Left colon (tissue), 2 donors: ENCODE data around the gene ARSJ. TPM values are rescaled to one million over a fixed set of nuclear protein-coding genes. Genes with fewer than 3 reads are reported as not detected.

ENCODE experiments used
- ATAC-seq: fragments of 200-7000 bp; cut with Tn5 transposase; one replicate; pipeline ENCODE4 v1.9.1; 2020; ENCODE audit warnings: mild to moderate bottlenecking, moderate library complexity
- DNase-seq, 2 donors: peaks; one replicate each; pipeline ENCODE4 v3.0.0-alpha.2; 2020
- intact Hi-C, 2 donors: fragments of 100-400 bp; cut with DNase I in 1 of 2; cut with micrococcal nuclease in 1 of 2; formaldehyde crosslinking; loops; one replicate each; pipeline versions ENCODE4 v1.11.2 to v1.14.0; 2022; cut with DNase I, micrococcal nuclease
- total RNA-seq, 2 donors: library from RNA; stranded (reverse); fragmentation: NEBNext Ultra II Directional; extraction: Animal tissue kit (Norgen Biotek cat#: 25700); gene quantifications; one replicate each; pipeline ENCODE4 v1.2.1, GENCODE V29; 2021
- donor health status: DM: no; HTN: no; CAD: no.
- donor health status: DM: yes; HTN: yes; CAD: no.

The ARSJ gene
- total RNA-seq, 2 donors from 2014 or later: 9.3 to 10.6 TPM

DNA sequence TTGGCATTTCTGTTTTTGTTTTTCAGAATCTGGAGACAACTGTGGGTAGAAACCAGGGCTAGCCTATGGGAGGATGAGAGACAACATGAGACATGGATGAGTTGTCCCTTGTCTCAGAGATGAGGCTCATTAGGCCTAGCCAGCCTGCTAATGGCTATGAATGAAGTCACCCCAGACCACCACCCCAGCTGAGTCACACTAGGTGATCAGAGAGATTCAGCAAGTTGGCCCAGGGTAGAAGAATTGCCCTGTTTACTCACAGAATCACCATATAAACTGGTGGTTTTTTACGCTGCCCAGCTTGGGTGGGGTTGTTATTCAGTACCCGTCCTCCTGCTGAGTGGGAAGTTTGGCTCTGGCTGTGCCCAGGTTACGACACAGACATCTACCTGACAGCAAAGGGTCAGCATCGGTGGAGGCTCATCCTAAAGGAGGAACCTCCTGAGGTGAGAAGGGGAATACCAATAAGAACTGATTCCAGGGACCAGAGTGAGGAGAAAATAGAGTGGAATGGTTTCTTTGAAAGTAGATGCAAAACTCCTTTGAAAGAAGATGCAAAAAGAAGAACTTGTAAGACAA is 17.2 kb upstream of the ARSJ start:
- no peak for DNase-seq
- intact Hi-C loops: no loop called here
- no peak for ATAC-seq

DNA sequence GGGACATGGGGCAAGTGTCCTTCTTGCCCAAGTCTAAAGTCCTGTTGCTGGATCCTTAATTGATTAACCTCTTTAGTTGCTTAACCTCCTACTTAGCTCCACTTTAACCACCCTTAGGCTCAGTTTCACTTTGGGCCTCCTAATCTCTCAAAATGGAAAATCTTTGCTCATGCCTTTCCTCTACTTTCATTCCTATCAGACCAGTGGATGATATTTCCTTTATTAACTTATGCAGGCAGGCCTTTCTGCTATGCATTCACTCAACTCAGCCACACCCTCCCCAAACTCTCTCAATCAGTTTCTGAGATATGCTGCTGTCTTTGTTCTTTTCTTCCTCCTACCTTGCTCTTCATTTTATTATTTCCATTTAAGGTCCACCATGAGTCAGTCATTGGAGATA is 14.4 kb upstream of the ARSJ start:
- no peak for ATAC-seq
- no peak for DNase-seq
- intact Hi-C loops: no loop called here

- intact Hi-C loops: no loop called here
- ATAC-seq (no peak), DNase-seq (no peak)
Measured at GRCh38 chr4:113990886-113991285, 11.4 kb upstream of the ARSJ start.

DNA sequence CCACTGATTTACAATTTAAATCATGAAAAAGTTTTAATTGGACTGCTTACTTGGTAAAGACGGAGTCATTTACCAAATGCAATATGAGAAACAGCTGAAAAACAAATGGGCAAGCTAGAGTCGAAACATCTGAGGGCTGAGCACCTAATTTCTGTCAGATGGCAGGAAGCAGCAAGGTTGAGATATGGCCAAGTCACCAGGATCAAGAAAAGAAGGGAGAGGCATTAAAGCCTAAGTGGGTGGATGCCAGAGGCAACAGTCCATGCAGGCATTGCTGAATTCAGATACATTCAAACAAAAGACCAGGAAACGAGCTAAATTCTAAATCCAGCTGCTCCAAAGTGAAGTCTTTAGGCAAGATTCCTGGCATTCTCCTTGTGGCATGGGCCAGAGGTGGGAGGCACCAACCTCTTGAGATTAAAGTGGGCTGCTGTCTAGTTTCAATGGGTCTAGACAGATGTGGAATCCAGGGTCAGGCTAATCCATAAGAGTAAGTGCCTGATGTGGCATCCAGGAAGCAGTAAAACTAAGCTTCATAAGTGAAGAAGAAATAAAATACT is 8.0 kb upstream of the ARSJ start:
- DNase-seq (no peak), ATAC-seq (no peak)
- intact Hi-C loops: no loop called here

DNA sequence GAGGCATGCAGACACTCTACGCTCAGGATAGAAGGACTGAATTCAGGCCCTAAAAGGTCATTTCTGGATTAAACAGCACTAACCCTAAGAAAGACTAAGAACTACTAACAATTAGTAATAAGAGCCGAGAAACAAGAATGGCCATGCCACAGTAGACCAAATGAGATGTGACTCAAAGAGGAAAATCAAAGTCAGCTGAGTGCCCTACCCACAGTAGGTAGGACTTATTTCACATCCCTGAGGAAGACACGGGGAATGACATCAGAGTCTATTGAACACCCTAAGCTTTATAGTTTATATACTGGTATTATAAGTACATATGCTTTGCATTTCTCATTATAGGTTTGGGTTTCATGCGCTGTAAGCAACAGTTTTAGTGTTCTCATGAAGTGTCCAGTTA is 2.7 kb upstream of the ARSJ start:
- intact Hi-C loops: no loop called here
- ATAC-seq (no peak), DNase-seq (no peak)

DNA sequence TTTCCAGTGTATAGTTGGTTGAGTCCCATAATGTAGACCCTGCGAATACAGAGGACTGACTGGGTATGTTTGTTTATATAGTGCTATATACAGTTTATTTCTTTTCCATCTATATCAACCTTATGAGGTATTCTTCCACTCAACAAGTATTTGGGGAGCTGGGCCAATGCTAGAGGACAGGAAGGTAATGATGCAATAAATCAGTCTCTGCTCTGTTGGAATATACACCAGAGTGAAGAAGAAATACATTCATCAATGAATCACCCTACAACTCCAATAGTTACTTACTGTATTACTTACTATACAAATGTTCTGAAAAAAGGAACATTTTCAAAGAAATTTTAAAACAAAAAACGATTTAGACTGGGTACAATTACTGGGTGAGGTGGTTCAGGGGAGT is 2.1 kb upstream of the ARSJ start:
- ATAC-seq: no peak
- DNase-seq: no peak
- intact Hi-C loops: no loop called here

DNA sequence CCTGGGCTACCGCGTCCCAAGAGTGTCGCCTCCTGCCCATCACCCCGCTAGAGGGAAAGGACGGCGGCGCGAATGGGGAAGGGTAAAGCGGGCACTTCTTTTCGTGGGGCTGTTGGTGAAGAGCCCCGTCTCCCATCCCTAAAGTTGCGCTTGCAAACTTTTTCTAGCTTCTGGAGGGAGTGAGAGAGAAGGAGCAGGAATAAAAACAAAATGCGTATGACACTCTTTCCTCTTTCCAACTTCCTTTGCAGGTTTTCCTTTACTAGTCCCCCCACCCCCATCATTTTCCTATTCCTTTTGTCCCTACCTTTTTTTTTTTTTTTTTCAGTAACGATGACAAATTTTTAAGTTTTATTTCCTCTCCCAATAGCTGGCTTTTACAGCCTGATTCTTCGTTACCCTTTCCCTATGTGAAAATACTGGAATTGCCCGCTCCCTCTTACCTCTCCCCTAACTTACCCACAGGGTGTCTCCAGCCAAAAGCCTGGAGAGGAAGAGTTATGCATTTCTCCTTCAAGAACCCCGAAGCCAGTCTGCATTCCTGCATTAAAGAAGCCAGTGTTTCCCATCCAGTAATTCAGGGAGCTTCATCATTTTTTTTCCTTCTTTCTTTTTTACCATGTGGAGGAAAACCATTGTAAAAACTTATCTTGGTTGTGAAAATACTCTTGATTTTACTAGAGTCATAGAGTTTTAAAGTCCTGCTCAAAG is 613 bp upstream of the ARSJ start:
- DNase-seq (no peak), ATAC-seq (no peak)

DNA sequence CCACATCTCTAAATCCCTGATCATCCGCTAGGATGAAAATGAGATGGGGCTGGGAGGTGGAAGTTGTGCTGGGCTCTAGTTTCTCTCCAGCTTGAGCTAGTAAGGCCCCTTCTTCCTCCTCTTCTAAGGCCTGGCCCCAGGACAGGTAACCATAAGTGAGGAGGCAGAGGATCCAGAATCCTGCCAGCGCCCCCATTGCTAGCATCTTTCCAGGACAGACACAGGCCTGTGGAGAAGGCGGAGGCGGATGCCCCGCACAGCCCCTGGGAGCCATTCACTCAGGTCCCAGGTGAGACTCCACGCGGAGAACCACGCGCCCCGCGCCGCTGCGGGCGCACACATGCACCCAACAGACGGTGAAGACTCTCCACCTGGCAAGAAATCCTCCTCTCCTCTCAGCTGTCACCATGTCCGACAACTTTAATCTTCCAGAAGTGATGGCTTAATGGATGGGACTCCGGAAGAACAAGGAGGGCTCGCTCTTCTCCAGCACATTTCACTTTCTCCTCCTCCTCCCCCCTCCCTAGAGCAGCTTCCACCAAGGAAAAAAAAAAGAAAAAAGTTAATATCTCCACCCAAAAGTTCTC is 793 bp downstream of the ARSJ start:
- peak; percentile 11 for ATAC-seq
- DNase-seq: peak; percentile 13 to 40
- intact Hi-C loops: no loop called here

More for the DNA sequence above, 613 bp upstream of the ARSJ start:
- intact Hi-C loops: no loop called here

GRCh38 chr4:113978105-113978504 is 1.3 kb downstream of the ARSJ start:
- ATAC-seq: no peak
- no peak for DNase-seq
- intact Hi-C loops: no loop called here

DNA sequence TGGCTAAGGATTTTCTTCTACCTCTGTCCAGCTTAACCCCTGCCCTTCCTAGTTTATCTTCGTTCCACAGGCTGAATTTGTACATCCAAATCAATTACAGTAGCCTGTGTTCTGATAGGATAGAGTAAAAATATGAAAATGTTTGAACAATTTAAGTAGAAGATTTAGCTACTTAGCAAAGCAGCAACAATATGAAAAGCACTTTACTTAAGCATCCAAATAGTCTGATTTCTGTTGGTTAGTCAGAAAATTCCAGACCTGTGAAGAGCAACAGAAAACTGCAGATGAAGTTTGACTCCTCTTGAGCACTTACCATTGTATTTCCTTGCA is 2.0 kb downstream of the ARSJ start:
- no peak for DNase-seq
- intact Hi-C loops: no loop called here

GRCh38 chr4:113976741-113977525 is 2.5 kb downstream of the ARSJ start:
- DNase-seq (no peak), ATAC-seq (no peak)
- intact Hi-C loops: no loop called here

More for the DNA sequence above, 2.0 kb downstream of the ARSJ start:
- ATAC-seq: no peak

DNA sequence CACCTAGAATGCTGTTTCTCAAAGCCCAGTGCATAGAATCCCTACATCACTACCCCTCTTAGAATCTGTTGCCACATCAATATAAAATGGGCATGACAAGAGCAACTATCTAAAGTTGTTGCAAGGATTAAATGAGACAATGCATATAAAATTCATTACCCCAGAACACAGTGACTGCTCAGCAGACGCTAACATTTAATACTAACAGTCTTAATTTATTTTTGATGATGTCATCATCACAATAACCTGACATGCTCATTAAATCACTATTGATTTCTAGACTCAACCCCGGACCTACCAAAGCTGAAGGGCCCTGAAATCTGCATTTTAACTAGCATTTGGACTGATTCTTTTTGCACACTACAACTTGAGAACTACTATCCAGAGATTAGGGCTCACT is 3.9 kb downstream of the ARSJ start:
- DNase-seq (no peak), ATAC-seq (no peak)
- intact Hi-C loops: no loop called here

- DNase-seq: no peak
- no peak for ATAC-seq
- intact Hi-C loops: no loop called here
Measured at GRCh38 chr4:113974467-113974866, 5.0 kb downstream of the ARSJ start.

DNA sequence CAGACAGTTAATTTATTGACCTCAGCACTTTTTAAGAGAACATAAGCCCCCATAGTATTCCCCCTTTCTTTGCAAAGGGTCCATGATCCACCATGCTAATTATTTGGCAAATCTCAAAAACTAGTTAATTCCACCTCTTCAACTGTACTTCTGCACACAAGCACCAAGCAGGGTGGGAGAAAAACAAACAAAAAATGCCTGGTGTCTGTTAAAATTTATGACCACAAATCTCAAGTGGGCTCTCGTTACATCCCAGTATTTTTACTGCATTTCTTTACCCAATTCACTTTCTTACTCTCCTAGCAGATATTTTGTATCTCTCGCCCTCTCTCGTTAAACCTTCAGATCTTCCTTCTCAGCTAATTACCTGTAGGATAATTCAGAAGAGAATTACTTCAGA is 6.1 kb downstream of the ARSJ start:
- ATAC-seq: no peak
- DNase-seq: no peak
- intact Hi-C loops: no loop called here

- ATAC-seq: no peak
- intact Hi-C loops: no loop called here
- no peak for DNase-seq
Measured at GRCh38 chr4:113972781-113973180, 6.7 kb downstream of the ARSJ start.

DNA sequence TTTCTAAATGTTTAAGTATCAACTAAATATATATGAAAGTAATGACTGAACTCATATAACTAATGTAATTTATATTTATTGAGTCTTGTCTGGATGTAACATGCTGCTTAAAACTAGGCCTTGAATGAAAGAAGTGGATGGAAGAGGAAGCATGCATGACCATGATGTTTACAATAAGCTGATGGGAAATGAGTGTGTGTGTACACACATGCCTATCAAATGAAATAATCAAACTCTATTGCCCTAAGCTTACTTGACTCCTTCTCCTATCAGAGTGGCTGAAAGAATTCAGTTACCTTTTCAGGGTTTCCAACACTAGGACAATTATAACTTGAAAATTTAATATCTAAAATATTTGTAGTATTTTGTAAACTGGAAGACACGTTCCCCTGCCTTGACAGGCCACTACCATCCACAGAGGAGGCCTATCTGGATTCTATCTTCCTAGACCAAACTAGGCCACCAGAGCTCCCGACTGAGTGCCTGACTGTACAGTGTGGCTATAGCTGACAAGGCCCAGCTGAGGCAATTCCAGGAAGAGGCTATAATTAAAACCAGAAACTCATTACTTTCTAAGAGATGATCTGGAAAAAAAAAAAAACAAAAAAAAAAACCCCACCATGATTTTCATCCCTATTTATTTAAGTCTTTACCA is 7.6 kb downstream of the ARSJ start:
- ATAC-seq (peak; percentile 63), DNase-seq (no peak)
- intact Hi-C loops: no loop called here

DNA sequence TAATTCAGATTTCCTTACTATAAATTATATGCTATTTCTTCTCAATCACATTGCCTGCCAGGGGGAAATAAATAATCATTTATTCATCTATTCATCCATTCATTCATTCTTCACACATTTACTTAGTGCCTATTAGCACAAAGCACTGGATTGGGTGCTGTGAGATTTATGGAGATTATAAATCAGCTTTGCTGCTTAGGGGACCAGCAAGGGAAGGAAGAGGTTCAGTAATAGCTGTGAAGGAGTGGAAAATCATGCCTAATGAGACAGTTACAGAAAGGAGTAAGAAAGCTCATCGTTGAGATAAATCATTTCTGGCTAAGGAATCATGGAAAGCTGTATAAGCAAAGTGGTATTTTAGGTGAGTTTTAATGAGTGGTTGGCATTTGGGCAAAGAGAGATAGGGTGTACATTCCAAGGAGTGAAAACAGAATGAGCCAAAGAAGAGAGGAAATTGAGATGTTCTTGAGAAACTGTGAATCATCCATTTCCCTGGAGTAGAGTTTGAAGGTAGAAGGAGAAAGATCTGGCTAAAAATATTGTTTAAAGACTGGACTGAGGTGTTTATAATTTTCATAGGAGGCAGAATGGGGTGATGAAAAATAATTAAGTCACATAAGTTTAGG is 9.6 kb downstream of the ARSJ start:
- ATAC-seq (no peak), DNase-seq (no peak)
- intact Hi-C loops: no loop called here

DNA sequence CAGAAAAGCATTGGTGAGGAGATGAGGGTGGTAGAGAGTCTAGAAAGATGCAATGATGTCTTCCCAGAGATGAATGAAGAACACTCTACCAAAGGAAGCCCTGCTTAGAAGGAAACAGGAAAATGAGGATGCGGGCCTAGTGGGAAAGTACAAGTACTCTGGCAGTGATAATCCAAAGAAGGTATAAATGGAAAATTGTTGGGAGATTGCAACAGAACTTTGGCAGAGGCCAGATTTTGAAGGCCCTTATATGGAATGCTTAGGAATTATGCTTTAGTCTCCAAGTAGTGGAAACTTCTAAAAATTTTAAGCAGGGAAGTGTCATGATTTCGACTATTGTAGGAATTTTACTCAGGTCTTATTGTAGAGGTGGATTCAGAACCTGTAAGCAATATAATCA is 11.0 kb downstream of the ARSJ start:
- no peak for ATAC-seq
- no peak for DNase-seq
- intact Hi-C loops: no loop called here

DNA sequence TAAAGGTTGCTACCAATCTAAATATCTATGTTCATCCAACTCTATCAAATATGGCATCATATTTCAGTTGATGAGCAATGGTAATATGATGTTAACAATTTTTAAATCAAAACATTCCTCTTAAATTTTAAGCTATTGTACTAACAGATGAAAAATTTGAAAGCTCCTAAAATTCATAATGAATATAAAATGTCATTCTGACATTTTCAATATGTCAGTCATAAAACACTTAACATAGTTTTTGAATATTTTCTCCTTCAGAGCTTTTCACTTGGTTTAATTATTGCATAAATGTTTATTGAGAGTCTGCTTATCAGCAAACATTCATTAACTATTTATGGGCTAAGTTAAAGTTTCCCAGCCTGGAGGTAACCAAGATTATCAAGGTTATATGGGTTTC is 11.8 kb downstream of the ARSJ start:
- ATAC-seq (no peak), DNase-seq (no peak)

More for the DNA sequence above, 11.8 kb downstream of the ARSJ start:
- intact Hi-C loops: no loop called here
